Fibroblast of the aortic adventitia (primary cell): ENCODE data around the gene FGA. TPM values are rescaled to one million over a fixed set of nuclear protein-coding genes. Genes with fewer than 3 reads are reported as not detected.

Experiments used
- DNase-seq: peaks from one replicate; pipeline ENCODE4 v3.0.0-alpha.2; 2010; ENCODE audit warnings: low read depth
- H3K4me3 ChIP-seq: 2 replicates; pipeline ENCODE4 v1.5.1; 2011; ENCODE audit warnings: low read depth, mild to moderate bottlenecking, control low read depth, low read length, moderate library complexity
- CTCF ChIP-seq: IDR thresholded peaks from 2 replicates; pipeline ENCODE4 v1.5.1; 2011; ENCODE audit warnings: mild to moderate bottlenecking, low read length, control low read depth, inconsistent platforms; ENCODE audit not compliant: insufficient read depth
- total RNA-seq: library from RNA; depleted of rRNA; stranded (reverse); fragments of >200 nt; gene quantifications from 2 replicates; pipeline ENCODE4 v1.2.3, GENCODE V29; 2012; ENCODE audit warnings: low replicate concordance

The FGA gene
- total RNA-seq, 1 donor: not detected

- DNase-seq: no peak
- no peak overlapping the region for H3K4me3 ChIP-seq
- no peak for TF ChIP-seq CTCF
Observed at GRCh38 chr4:154616287-154616686, 25.7 kb upstream of the FGA start.

GRCh38 chr4:154615211-154615610 lies 24.7 kb upstream of the FGA start:
- no peak for TF ChIP-seq CTCF
- no peak overlapping the region for H3K4me3 ChIP-seq
- DNase-seq: no peak

GRCh38 chr4:154614306-154614705 lies 23.8 kb upstream of the FGA start:
- no peak overlapping the region for H3K4me3 ChIP-seq
- no peak for DNase-seq
- TF ChIP-seq CTCF: no peak

- DNase-seq: no peak
- H3K4me3 ChIP-seq: no peak within 1 kb of the TSS
- no peak for TF ChIP-seq CTCF
Observed at GRCh38 chr4:154612472-154613414, 22.2 kb upstream of the FGA start, which contains the start of gene FGG. Gene FGG (minus strand): TSS chr4:154612656. CDS start chr4:154612609, 47 bp downstream.

- no peak for DNase-seq
- no peak for TF ChIP-seq CTCF
- H3K4me3 ChIP-seq: no peak overlapping the region
Observed at GRCh38 chr4:154611833-154612232, 21.3 kb upstream of the FGA start.

- TF ChIP-seq CTCF: no peak
- DNase-seq: no peak
- no peak overlapping the region for H3K4me3 ChIP-seq
Observed at GRCh38 chr4:154610582-154610981, 20.0 kb upstream of the FGA start.
